ENCODE results near the gene PTP4A2. TPM values are rescaled to one million over a fixed set of nuclear protein-coding genes. Genes with fewer than 3 reads are reported as not detected.

The PTP4A2 gene
- total RNA-seq, 1 donor from 2014 or later: 271 TPM

GRCh38 chr1:31859719-31860118 is 78.4 kb downstream of the PTP4A2 start:
- H3K27ac Mint-ChIP-seq (ENCODE audit: unreplicated experiment): no peak overlapping the region
- FAIRE-seq: no peak

GRCh38 chr1:31859044-31859443 is 79.1 kb downstream of the PTP4A2 start:
- H3K4me2 ChIP-seq (ENCODE audit: low read length): no peak overlapping the region
- Mint-ChIP-seq H3K4me3 (ENCODE audit: unreplicated experiment) (no peak overlapping the region), H3K9me3 (ENCODE audit: unreplicated experiment) (peaks cover 5% of the 10 kb centered on the region), H3K27ac (ENCODE audit: unreplicated experiment) (no peak overlapping the region), H3K27me3 (ENCODE audit: low read depth, unreplicated experiment) (no peaks in the 10 kb centered on the region), H3K36me3 (ENCODE audit: low read depth, unreplicated experiment) (peaks cover 2% of the 10 kb centered on the region), H3K4me1 (ENCODE audit: low read depth, unreplicated experiment) (no peaks in the 10 kb centered on the region)
- H4K20me1 ChIP-seq (ENCODE audit: insufficient read depth, low read length): no peaks in the 10 kb centered on the region
- no peak overlapping the region for H3K9ac ChIP-seq (ENCODE audit: low read length)
- DNase-seq (ENCODE audit: low read depth) (no peak), FAIRE-seq (no peak)
- H3K79me2 ChIP-seq (ENCODE audit: insufficient read depth, low read length): no peaks in the 10 kb centered on the region
- H3K9me3 ChIP-seq (ENCODE audit: insufficient read depth, low read depth, low read length): no peaks in the 10 kb centered on the region
- H3K4me1 ChIP-seq (ENCODE audit: insufficient read depth, low read length): no peaks in the 10 kb centered on the region
- no peaks in the 10 kb centered on the region for H3K27me3 ChIP-seq (ENCODE audit: insufficient read depth, low read length)
- no peak overlapping the region for H3K4me3 ChIP-seq (ENCODE audit: insufficient read depth, low read depth, low read length)
- no peak overlapping the region for H2AFZ ChIP-seq (ENCODE audit: low read depth, low read length)
- no peaks in the 10 kb centered on the region for H3K36me3 ChIP-seq (ENCODE audit: insufficient read depth, low read length)
- H3K27ac ChIP-seq (ENCODE audit: low read depth, low read length): no peak overlapping the region
- TF ChIP-seq EZH2 (IDR thresholded peaks at IDR 0.05; ENCODE audit: insufficient read depth, low read length) (no peak), CTCF (IDR thresholded peaks at IDR 0.05; ENCODE audit: insufficient read depth, low read depth, low read length) (no peak)

More at GRCh38 chr1:31859719-31860118, 78.4 kb downstream of the PTP4A2 start:
- TF ChIP-seq CTCF (IDR thresholded peaks at IDR 0.05; ENCODE audit: insufficient read depth, low read depth, low read length) (no peak), EZH2 (IDR thresholded peaks at IDR 0.05; ENCODE audit: insufficient read depth, low read length) (no peak)
- Mint-ChIP-seq H3K4me3 (ENCODE audit: unreplicated experiment) (no peak overlapping the region), H3K27me3 (ENCODE audit: low read depth, unreplicated experiment) (no peaks in the 10 kb centered on the region), H3K36me3 (ENCODE audit: low read depth, unreplicated experiment) (peaks cover 2% of the 10 kb centered on the region), H3K4me1 (ENCODE audit: low read depth, unreplicated experiment) (no peaks in the 10 kb centered on the region), H3K9me3 (ENCODE audit: unreplicated experiment) (peaks cover 6% of the 10 kb centered on the region)
- Histone ChIP-seq H3K9me3 (ENCODE audit: insufficient read depth, low read depth, low read length) (no peaks in the 10 kb centered on the region), H4K20me1 (ENCODE audit: insufficient read depth, low read length) (no peaks in the 10 kb centered on the region), H3K4me1 (ENCODE audit: insufficient read depth, low read length) (no peaks in the 10 kb centered on the region), H3K27me3 (ENCODE audit: insufficient read depth, low read length) (no peaks in the 10 kb centered on the region), H3K9ac (ENCODE audit: low read length) (no peak overlapping the region), H3K4me3 (ENCODE audit: insufficient read depth, low read depth, low read length) (no peak overlapping the region), H3K36me3 (ENCODE audit: insufficient read depth, low read length) (no peaks in the 10 kb centered on the region), H2AFZ (ENCODE audit: low read depth, low read length) (no peak overlapping the region), H3K79me2 (ENCODE audit: insufficient read depth, low read length) (no peaks in the 10 kb centered on the region), H3K4me2 (ENCODE audit: low read length) (no peak overlapping the region), H3K27ac (ENCODE audit: low read depth, low read length) (no peak overlapping the region)
- DNase-seq (ENCODE audit: low read depth): no peak

DNA sequence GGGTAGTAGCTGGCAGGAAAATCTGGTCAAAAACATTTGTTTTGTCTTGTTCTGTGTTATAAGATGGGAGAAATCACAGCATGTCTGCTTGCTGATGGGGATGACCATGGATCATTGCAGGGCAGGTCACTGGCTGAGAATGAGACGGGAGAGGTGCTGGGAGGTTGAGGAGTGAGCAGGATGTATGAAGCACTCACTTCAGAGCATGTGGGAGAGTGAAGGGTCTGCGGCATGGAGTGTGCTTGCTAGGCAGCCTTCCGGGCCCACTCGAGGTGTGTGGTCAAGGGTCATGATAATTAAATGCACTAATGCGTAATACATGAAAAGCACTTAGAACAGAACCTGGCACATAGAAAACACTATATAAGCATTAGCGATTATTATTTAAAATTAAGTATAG is 80.3 kb downstream of the PTP4A2 start:
- H4K20me1 ChIP-seq (ENCODE audit: insufficient read depth, low read length): no peaks in the 10 kb centered on the region
- no peaks in the 10 kb centered on the region for H3K36me3 ChIP-seq (ENCODE audit: insufficient read depth, low read length)
- no peaks in the 10 kb centered on the region for H3K27me3 Mint-ChIP-seq (ENCODE audit: low read depth, unreplicated experiment)
- no peak for TF ChIP-seq EZH2 (IDR thresholded peaks at IDR 0.05; ENCODE audit: insufficient read depth, low read length)
- H3K27ac ChIP-seq (ENCODE audit: low read depth, low read length): no peak overlapping the region
- no peak overlapping the region for H3K9ac ChIP-seq (ENCODE audit: low read length)
- H3K4me3 Mint-ChIP-seq (ENCODE audit: unreplicated experiment): no peak overlapping the region
- peaks cover 3% of the 10 kb centered on the region for H3K9me3 Mint-ChIP-seq (ENCODE audit: unreplicated experiment)
- no peak overlapping the region for H3K4me3 ChIP-seq (ENCODE audit: insufficient read depth, low read depth, low read length)
- no peak overlapping the region for H3K27ac Mint-ChIP-seq (ENCODE audit: unreplicated experiment)
- no peaks in the 10 kb centered on the region for H3K4me1 ChIP-seq (ENCODE audit: insufficient read depth, low read length)
- H2AFZ ChIP-seq (ENCODE audit: low read depth, low read length): no peak overlapping the region
- no peaks in the 10 kb centered on the region for H3K4me1 Mint-ChIP-seq (ENCODE audit: low read depth, unreplicated experiment)
- peaks cover 2% of the 10 kb centered on the region for H3K36me3 Mint-ChIP-seq (ENCODE audit: low read depth, unreplicated experiment)
- DNase-seq (ENCODE audit: low read depth) (no peak), FAIRE-seq (no peak)
- H3K79me2 ChIP-seq (ENCODE audit: insufficient read depth, low read length): no peaks in the 10 kb centered on the region
- H3K27me3 ChIP-seq (ENCODE audit: insufficient read depth, low read length): no peaks in the 10 kb centered on the region
- no peaks in the 10 kb centered on the region for H3K9me3 ChIP-seq (ENCODE audit: insufficient read depth, low read depth, low read length)
- H3K4me2 ChIP-seq (ENCODE audit: low read length): no peak overlapping the region

Other genes with a start within 250 kb of the PTP4A2 start
- 42.9 and 56.5 TPM in 2 replicates for gene COL16A1, start 234.4 kb downstream of the PTP4A2 start, total RNA-seq
- 25.1 and 25.8 TPM in 2 replicates for gene ADGRB2, start 174.0 kb downstream of the PTP4A2 start, total RNA-seq
- 27.8 and 28.0 TPM in 2 replicates for gene SPOCD1, start 122.3 kb downstream of the PTP4A2 start, total RNA-seq
- 126 and 139 TPM in 2 replicates for gene KHDRBS1, start 75.5 kb upstream of the PTP4A2 start, total RNA-seq
- gene TMEM39B, start 134.6 kb upstream of the PTP4A2 start, total RNA-seq: 11.8 and 13.3 TPM in 2 replicates
- gene KPNA6, start 169.7 kb upstream of the PTP4A2 start, total RNA-seq: 113 and 122 TPM in 2 replicates
- 65.8 and 66.6 TPM in 2 replicates for gene TXLNA, start 241.3 kb upstream of the PTP4A2 start, total RNA-seq